ENCODE measurements around the gene TEX13D.

The TEX13D gene

GRCh38 chrX:124348182-124348581 is 15.7 kb downstream of the TEX13D start:
- DNase-seq (ENCODE audit: low spot score): no peak
- no peak for TF ChIP-seq CTCF (IDR thresholded peaks at IDR 0.05; ENCODE audit: extremely low read depth, missing control alignments)

- no peak for TF ChIP-seq CTCF (IDR thresholded peaks at IDR 0.05; ENCODE audit: extremely low read depth, missing control alignments)
- DNase-seq (ENCODE audit: low spot score): no peak
Measured at GRCh38 chrX:124348885-124349453, 16.5 kb downstream of the TEX13D start.

GRCh38 chrX:124354648-124355047 is 22.2 kb downstream of the TEX13D start:
- DNase-seq (ENCODE audit: low spot score): no peak
- no peak for TF ChIP-seq CTCF (IDR thresholded peaks at IDR 0.05; ENCODE audit: extremely low read depth, missing control alignments)

GRCh38 chrX:124358800-124359383 is 26.4 kb downstream of the TEX13D start:
- no peak for TF ChIP-seq CTCF (IDR thresholded peaks at IDR 0.05; ENCODE audit: extremely low read depth, missing control alignments)
- DNase-seq (ENCODE audit: low spot score): no peak

GRCh38 chrX:124362072-124362471 is 29.6 kb downstream of the TEX13D start:
- no peak for TF ChIP-seq CTCF (IDR thresholded peaks at IDR 0.05; ENCODE audit: extremely low read depth, missing control alignments)
- no peak for DNase-seq (ENCODE audit: low spot score)

GRCh38 chrX:124362761-124363160 is 30.3 kb downstream of the TEX13D start:
- no peak for DNase-seq (ENCODE audit: low spot score)
- TF ChIP-seq CTCF (IDR thresholded peaks at IDR 0.05; ENCODE audit: extremely low read depth, missing control alignments): no peak

- TF ChIP-seq CTCF (IDR thresholded peaks at IDR 0.05; ENCODE audit: extremely low read depth, missing control alignments): no peak
- no peak for DNase-seq (ENCODE audit: low spot score)
Measured at GRCh38 chrX:124369722-124370121, 37.3 kb downstream of the TEX13D start.
